ENCODE measurements around the gene PDE9A. TPM values are rescaled to one million over a fixed set of nuclear protein-coding genes. Genes with fewer than 3 reads are reported as not detected.

The PDE9A gene
- total RNA-seq, 1 experiment from 2014 or later = not detected

- no peaks in the 10 kb centered on the region for H3K36me3 ChIP-seq
- no peak for DNase-seq
- H3K4me3 ChIP-seq = no peak overlapping the region
- H3K27me3 ChIP-seq = peaks cover 15% of the 10 kb centered on the region
- H3K9me3 ChIP-seq = no peaks in the 10 kb centered on the region
These were observed 4.8 kb upstream of the PDE9A start for GRCh38 chr21:42648606-42649005.

- Histone ChIP-seq H3K9me3 (no peaks in the 10 kb centered on the region), H3K36me3 (no peaks in the 10 kb centered on the region), H3K27me3 (peaks cover 19% of the 10 kb centered on the region), H3K4me3 (no peak overlapping the region)
- DNase-seq = no peak
These were observed 4.0 kb upstream of the PDE9A start for GRCh38 chr21:42649122-42650032.

GRCh38 chr21:42650033-42650370 is 3.4 kb upstream of the PDE9A start:
- no peak overlapping the region for H3K4me3 ChIP-seq
- H3K36me3 ChIP-seq = no peaks in the 10 kb centered on the region
- DNase-seq = no peak
- H3K9me3 ChIP-seq = no peaks in the 10 kb centered on the region
- peaks cover 25% of the 10 kb centered on the region for H3K27me3 ChIP-seq

GRCh38 chr21:42650441-42651421 is 2.7 kb upstream of the PDE9A start:
- H3K9me3 ChIP-seq = no peaks in the 10 kb centered on the region
- no peak for DNase-seq
- no peaks in the 10 kb centered on the region for H3K36me3 ChIP-seq
- no peak overlapping the region for H3K4me3 ChIP-seq
- H3K27me3 ChIP-seq = peaks cover 33% of the 10 kb centered on the region

DNA sequence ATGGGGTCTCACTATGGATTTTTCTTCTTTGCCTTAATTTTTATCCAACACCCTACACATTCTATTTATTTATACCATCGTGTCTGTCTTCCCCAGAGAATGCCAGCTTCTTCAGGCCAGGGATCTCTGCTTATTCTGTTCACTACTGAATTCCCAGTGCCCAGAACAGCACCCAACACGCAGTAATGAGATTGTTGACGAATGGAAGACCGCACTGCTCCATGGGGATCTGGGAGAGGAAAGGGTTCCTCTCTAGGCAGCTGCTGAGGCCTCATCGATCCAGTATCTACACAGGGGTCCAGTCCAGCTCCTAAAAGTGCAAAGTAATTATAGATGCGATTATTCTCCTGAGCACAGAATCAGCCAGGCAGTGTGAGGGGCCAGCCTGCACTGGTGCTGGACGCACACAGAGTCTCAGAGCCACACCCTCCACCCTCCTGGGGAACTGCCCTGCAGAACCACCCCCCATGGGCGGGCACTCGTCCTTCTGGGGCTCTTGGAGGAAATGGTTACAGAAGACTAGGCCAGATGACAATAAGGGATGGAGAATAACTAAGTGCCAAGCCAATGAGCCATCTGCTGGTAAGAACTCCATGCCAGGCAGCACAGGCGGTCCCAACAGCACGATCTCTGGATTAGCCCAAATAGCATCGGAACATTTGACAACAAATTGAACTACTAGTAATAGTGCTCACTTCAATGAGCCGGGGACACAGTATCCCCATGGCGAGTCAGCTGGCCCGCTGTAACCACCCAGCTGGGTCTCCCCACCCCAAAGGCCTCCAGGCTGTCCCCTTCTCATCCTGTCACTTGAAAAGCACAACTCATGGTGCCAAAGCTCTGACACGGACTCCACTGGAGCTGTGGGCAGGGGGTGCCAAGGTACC is 1.7 kb upstream of the PDE9A start:
- peaks cover 41% of the 10 kb centered on the region for H3K27me3 ChIP-seq
- H3K9me3 ChIP-seq = no peaks in the 10 kb centered on the region
- no peak overlapping the region for H3K4me3 ChIP-seq
- H3K36me3 ChIP-seq = no peaks in the 10 kb centered on the region
- DNase-seq = no peak

DNA sequence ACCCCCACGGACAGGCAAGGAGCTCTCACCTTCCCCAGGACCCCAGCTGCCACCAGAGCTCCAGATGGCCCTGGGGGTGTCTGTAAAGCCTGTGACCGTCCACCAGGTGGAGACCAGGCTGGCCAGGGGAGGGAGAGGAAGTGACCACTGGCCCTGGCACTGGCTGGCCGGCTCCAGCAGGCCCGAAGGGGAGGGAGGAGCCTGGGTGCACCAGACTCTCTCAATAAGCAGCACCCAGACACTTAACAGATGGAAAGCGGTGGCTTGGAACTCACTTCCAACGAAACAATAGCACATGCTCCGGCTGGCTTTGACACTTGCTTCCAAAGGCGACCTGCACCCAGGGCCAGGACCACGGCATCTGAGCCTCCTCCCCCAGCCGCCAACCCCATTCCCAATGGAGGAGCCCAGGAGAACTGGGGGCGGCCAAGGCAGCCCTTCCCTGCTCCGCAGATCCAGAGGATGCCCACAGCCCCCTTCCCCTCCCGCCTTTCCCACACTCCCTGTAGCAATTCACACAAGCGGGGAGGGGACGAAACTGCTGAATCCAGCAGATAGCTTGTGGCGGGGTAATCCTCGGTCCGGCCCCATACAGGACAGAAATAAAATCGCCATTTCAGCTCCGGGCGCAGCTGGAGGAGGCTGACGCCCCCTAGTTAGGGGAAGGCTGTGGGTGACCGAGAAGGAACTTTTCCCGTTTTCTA is 742 bp upstream of the PDE9A start:
- Histone ChIP-seq H3K36me3 (no peaks in the 10 kb centered on the region), H3K27me3 (peaks cover 43% of the 10 kb centered on the region), H3K4me3 (no peak overlapping the region), H3K9me3 (no peaks in the 10 kb centered on the region)
- DNase-seq = peak; percentile 59

- H3K27me3 ChIP-seq = peaks cover 43% of the 10 kb centered on the region
- DNase-seq = no peak
- no peaks in the 10 kb centered on the region for H3K9me3 ChIP-seq
- peak overlapping the region; percentile 10; the same call in 1 of the 2 replicates for H3K4me3 ChIP-seq
- no peaks in the 10 kb centered on the region for H3K36me3 ChIP-seq
These were observed 925 bp downstream of the PDE9A start for GRCh38 chr21:42654179-42654912.

DNA sequence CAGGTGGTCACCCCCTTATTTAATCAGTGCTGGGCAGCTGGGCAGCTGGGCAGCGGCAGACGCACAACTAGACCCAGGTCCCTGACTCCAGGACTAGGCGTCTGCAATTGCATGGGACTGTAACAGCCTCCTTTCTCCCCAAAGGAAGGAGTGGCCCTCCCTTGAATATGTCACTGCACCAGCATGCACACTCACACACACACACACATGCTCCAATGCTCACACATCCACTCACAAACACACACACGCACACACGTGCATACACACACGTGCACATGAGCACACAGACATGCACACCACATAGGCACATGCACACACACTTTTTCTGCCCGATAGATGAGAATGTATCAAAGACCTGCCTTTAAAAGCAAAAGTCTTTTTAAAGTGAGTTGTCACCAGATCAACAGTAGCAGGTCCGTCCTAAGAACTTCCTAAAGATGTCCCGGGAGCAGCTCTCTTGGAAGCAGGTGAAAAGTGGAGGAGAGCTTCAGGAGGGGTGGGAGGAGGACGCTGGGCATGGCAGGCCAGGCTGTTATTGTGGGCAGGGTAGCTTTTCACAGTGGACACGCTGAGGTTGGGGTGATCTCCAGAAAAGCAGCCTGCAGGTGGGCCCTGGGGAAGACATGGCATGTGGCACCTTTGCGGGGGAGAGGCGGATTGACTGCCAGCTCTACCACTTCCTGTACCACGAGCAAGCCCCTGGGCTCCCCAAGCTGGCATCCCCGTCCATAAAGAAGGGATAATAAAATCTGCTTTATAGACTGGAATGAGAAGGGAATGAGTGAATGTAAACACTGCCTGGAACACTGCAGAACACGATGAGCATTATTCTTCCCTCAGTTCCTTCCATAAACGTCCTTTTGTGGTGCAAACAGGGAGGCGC is 1.7 kb downstream of the PDE9A start:
- no peak for DNase-seq
- no peaks in the 10 kb centered on the region for H3K36me3 ChIP-seq
- peaks cover 43% of the 10 kb centered on the region for H3K27me3 ChIP-seq
- no peaks in the 10 kb centered on the region for H3K9me3 ChIP-seq
- H3K4me3 ChIP-seq = no peak overlapping the region

GRCh38 chr21:42655796-42656770 is 2.7 kb downstream of the PDE9A start:
- no peak for DNase-seq
- Histone ChIP-seq H3K9me3 (no peaks in the 10 kb centered on the region), H3K4me3 (no peak overlapping the region), H3K36me3 (no peaks in the 10 kb centered on the region), H3K27me3 (peaks cover 43% of the 10 kb centered on the region)

GRCh38 chr21:42656872-42657271 is 3.5 kb downstream of the PDE9A start:
- no peak for DNase-seq
- no peaks in the 10 kb centered on the region for H3K9me3 ChIP-seq
- peaks cover 40% of the 10 kb centered on the region for H3K27me3 ChIP-seq
- H3K4me3 ChIP-seq = no peak overlapping the region
- no peaks in the 10 kb centered on the region for H3K36me3 ChIP-seq

- DNase-seq = no peak
- Histone ChIP-seq H3K36me3 (no peaks in the 10 kb centered on the region), H3K27me3 (peaks cover 33% of the 10 kb centered on the region), H3K4me3 (no peak overlapping the region), H3K9me3 (no peaks in the 10 kb centered on the region)
These were observed 4.4 kb downstream of the PDE9A start for GRCh38 chr21:42657676-42658319.

- no peak overlapping the region for H3K4me3 ChIP-seq
- H3K27me3 ChIP-seq = peaks cover 28% of the 10 kb centered on the region
- no peak for DNase-seq
These were observed 5.1 kb downstream of the PDE9A start for GRCh38 chr21:42658320-42659105.

More at GRCh38 chr21:42658320-42659105, 5.1 kb downstream of the PDE9A start:
- Histone ChIP-seq H3K9me3 (no peaks in the 10 kb centered on the region), H3K36me3 (no peaks in the 10 kb centered on the region)
